Measurements from ENCODE around the gene HEBP2.

HEBP2 gene

DNA sequence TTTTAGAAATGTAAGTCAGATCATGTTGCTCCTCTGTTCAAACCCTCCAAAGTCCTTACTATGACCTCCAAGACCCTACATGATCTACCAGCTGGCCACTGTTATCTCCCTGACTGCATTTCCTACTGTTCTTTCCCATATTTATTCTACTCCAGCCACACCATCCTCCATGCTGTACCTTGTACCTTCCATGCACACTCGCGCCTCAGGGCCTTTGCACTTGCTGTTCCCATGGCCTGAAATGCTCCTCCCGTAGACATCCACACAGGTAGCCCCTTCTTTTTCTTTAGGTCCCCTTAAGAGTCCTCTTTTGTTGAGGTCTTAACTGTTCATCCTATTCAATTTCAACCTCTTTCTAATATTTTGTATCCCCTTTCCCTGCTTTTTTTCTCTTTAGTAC is 47.0 kb downstream of the HEBP2 start:
- ChIA-PET POLR2A (no interaction called here), CTCF (interaction anchor here (1.2 to 2.3 kb wide), 3 partner anchors 10 to 58 kb away, joined by 3 to 8 read pairs (median 3); no protein-coding TSS in a partner anchor)
- TF ChIP-seq, protein P1, sequence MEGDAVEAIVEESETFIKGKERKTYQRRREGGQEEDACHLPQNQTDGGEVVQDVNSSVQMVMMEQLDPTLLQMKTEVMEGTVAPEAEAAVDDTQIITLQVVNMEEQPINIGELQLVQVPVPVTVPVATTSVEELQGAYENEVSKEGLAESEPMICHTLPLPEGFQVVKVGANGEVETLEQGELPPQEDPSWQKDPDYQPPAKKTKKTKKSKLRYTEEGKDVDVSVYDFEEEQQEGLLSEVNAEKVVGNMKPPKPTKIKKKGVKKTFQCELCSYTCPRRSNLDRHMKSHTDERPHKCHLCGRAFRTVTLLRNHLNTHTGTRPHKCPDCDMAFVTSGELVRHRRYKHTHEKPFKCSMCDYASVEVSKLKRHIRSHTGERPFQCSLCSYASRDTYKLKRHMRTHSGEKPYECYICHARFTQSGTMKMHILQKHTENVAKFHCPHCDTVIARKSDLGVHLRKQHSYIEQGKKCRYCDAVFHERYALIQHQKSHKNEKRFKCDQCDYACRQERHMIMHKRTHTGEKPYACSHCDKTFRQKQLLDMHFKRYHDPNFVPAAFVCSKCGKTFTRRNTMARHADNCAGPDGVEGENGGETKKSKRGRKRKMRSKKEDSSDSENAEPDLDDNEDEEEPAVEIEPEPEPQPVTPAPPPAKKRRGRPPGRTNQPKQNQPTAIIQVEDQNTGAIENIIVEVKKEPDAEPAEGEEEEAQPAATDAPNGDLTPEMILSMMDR (IDR thresholded peaks at IDR 0.05; ENCODE audit: insufficient read depth, low read length, missing control alignments), result no peak
- no peak for DNase-seq (ENCODE audit: low read depth, low spot score)
- no peak overlapping the region for H3K4me3 ChIP-seq (ENCODE audit: low read depth, low read length)

DNA sequence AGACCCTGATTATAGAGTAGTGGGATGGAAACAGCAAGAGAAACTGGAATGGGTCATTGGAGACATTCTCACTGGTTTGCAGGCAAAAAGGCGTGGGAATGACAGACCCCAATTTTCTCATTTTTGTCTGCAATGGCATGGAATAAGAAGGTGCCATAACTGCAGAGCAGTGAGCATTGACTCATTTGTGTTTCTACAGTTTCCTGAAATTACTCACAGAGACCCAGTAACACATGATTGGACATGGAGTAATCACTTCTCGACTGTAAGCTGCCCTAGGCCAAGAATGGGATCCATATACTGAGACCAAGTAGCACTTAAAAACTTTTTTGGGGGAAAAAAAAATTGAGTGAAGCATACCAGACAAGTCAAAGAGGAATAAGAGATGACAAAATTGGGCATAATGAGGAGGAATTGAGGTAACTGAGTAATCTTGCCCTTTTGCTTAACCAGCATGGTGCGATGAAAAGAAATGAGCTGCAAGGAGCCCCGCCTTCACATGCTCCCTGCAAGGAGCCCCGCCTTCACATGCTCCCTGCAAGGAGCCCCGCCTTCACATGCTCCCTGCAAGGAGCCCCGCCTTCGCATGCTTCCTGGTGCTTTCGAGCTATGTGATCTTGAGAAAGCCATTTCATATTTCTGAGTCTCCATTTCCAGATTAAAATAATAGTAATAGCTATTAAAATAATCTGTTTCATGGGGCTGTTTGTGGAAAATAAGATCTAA is 51.1 kb downstream of the HEBP2 start:
- ChIA-PET POLR2A (no interaction called here), CTCF (interaction anchor here (1.0 to 2.8 kb wide), 3 partner anchors 9 to 339 kb away, joined by 3 to 8 read pairs (median 3); no protein-coding TSS in a partner anchor)
- TF ChIP-seq, protein P1 (IDR thresholded peaks at IDR 0.05; ENCODE audit: insufficient read depth, low read length, missing control alignments), result no peak
- DNase-seq (ENCODE audit: low read depth, low spot score), result no peak
- H3K4me3 ChIP-seq (ENCODE audit: low read depth, low read length), result no peak overlapping the region

DNA sequence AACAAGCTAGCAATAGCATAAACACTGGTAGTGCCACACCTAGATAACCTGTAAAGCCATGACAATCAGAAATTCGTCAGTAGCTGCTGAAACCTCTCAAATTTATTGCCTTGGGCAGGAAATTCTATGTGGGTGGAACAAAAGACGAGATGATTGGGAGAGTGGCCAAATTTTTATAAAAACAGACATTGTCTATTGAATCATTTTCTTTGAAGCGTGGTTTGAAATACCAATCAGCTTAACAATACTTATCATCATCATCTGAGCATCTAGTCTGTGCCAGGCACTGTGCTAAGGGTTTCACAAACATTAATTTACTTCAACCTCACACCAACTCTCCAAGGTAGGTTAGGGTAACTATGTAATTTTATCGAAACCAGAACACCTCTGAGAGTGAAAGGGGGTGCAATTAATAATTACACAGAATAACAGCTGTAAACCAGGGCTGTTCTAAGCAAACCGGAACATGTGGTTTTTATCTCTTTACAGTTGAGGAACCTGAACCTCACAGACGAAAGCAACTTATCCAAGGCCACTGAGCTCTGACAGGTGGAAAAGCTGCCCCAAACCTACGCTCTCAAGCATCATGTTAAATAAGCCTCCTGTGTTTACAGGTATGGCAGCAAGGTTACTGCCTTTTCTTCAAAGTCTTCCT is 51.9 kb downstream of the HEBP2 start:
- DNase-seq (ENCODE audit: low read depth, low spot score), result no peak
- ChIA-PET POLR2A (no interaction called here), CTCF (interaction anchor here (0.8 to 2.8 kb wide), 6 partner anchors 10 to 339 kb away, joined by 3 to 8 read pairs (median 3); no protein-coding TSS in a partner anchor)
- TF ChIP-seq, protein P1 (IDR thresholded peaks at IDR 0.05; ENCODE audit: insufficient read depth, low read length, missing control alignments), result no peak
- H3K4me3 ChIP-seq (ENCODE audit: low read depth, low read length), result no peak overlapping the region

GRCh38 chr6:138456401-138456790 is 52.4 kb downstream of the HEBP2 start:
- no peak overlapping the region for H3K4me3 ChIP-seq (ENCODE audit: low read depth, low read length)
- DNase-seq (ENCODE audit: low read depth, low spot score), result no peak
- ChIA-PET CTCF (interaction anchor here (0.8 to 2.8 kb wide), 5 partner anchors 20 to 340 kb away, joined by 3 to 8 read pairs (median 3); no protein-coding TSS in a partner anchor), POLR2A (no interaction called here)
- TF ChIP-seq, protein P1 (IDR thresholded peaks at IDR 0.05; ENCODE audit: insufficient read depth, low read length, missing control alignments), result no peak

- no peak overlapping the region for H3K4me3 ChIP-seq (ENCODE audit: low read depth, low read length)
- ChIA-PET POLR2A (no interaction called here), CTCF (interaction anchor here (1.4 kb wide), 1 partner anchor 305 kb away, joined by 3 read pairs; no protein-coding TSS in a partner anchor)
- TF ChIP-seq, protein P1 (IDR thresholded peaks at IDR 0.05; ENCODE audit: insufficient read depth, low read length, missing control alignments), result no peak
- DNase-seq (ENCODE audit: low read depth, low spot score), result no peak
Measured at GRCh38 chr6:138461647-138462046, 57.6 kb downstream of the HEBP2 start.

- TF ChIP-seq, protein P1 (IDR thresholded peaks at IDR 0.05; ENCODE audit: insufficient read depth, low read length, missing control alignments), result no peak
- ChIA-PET CTCF (interaction anchor here (1.1 to 1.7 kb wide), 3 partner anchors 35 to 45 kb away, joined by 4 to 7 read pairs (median 6); no protein-coding TSS in a partner anchor), POLR2A (no interaction called here)
- H3K4me3 ChIP-seq (ENCODE audit: low read depth, low read length), result no peak overlapping the region
- DNase-seq (ENCODE audit: low read depth, low spot score), result no peak
Measured at GRCh38 chr6:138464085-138464484, 60.1 kb downstream of the HEBP2 start.
